GM19463 (cell line): ENCODE data around the gene ZNF12.

Source experiments
- ATAC-seq: cut with Tn5 transposase; IDR thresholded peaks from one replicate; pipeline ENCODE4 v1.9.1; 2021; ENCODE audit warnings: mild to moderate bottlenecking, moderate library complexity; ENCODE audit not compliant: unreplicated experiment

The ZNF12 gene

DNA sequence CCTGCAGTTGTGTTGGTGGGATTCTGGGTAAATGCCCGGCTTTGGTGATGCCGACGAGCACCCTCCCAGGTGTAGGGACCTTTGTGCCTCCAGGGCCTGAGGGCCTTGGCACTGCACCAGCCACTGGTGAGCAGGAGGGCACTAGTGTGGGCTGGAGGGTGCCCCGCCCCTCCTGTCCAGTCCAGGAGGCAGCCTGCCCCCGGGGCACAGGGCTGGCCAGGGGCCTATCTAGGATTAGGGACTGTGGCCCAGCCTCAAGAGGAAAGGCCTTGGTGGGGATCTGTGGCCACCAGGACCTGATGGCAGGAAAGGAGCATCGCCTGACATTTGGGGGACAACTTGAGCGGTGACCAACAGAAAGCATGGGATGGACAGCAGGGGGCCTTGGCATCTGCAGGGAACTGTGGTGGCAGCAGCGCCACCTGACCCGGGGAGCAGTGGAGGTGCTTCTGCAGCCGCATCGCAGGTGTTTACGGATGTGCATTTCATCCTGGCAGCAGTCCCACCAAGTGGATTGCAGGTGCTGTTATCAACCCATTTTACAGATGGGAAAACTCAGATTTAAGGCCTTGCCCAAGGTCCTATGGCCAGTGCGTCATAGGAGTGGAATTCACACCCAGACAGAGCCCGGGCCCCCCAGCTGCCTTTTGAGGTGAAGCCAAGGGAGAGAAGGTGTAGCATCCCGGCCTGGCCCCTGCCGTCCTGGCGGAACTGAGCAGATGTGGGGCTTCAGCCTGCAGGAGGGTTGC, 58.5 kb downstream of the ZNF12 start:
- no peak for ATAC-seq

DNA sequence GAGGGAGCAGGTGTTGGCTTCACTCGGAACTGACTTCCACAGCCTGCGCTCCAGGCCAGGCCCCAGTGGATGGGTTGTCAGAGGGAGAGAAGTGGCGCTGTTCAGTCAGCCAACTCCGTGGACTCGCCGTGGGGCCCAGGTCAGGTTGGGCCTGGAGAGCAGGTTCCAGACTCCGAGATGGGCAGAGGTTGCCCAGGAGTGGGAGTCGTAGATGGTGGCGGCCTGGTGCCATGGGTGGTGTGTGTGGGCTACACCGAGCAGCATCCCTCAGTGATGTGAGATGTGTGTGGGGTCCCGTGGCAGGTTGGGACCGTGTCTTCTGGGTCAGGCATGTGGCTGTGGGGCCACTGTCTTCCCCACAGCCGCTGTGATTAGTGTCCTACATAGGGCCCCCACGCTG, 59.2 kb downstream of the ZNF12 start:
- no peak for ATAC-seq

- no peak for ATAC-seq
These were observed 59.7 kb downstream of the ZNF12 start for GRCh38 chr7:6647080-6647479.

DNA sequence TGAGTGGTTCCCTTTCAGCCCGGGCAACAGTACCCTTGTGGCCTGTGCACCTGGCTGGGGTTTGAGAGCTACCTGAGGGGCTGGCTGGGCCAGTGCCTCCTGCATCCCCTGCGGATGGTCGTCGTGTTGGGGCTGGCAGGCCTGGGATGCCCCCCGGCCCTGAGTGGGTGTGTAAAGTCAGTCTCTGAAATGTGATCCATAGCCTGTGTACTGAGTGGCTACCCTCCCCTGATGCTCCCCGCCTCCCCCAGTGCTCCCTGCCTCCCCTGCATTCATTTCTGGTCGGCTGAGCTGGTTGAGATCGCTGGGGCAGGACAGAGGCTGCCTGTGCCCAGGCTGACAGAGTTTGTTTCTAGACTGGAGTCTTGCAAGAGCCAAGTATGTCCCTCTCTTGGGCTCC, 60.3 kb downstream of the ZNF12 start:
- no peak for ATAC-seq

DNA sequence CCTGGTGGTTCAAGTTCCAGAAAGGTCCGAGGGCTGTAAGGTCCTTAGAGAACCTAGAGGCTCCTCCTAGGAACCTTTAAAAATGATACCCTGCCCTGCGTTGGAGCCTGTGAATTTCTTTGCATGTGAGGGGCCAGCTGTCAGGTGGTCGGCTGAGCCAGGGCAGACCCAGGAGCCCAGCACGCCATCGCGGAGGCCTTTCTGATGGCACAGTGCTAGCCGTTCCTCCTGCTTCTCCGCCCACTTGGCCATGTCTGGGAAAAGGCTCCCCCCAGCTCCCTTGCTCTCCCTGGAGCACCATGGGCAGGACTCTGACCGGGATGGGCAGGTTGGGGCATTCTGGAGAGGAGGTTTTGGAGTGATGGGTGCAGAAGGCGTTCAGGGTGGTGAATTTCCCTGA, 62.0 kb downstream of the ZNF12 start:
- ATAC-seq: no peak

GRCh38 chr7:6643915-6644625, 62.7 kb downstream of the ZNF12 start:
- ATAC-seq: no peak

DNA sequence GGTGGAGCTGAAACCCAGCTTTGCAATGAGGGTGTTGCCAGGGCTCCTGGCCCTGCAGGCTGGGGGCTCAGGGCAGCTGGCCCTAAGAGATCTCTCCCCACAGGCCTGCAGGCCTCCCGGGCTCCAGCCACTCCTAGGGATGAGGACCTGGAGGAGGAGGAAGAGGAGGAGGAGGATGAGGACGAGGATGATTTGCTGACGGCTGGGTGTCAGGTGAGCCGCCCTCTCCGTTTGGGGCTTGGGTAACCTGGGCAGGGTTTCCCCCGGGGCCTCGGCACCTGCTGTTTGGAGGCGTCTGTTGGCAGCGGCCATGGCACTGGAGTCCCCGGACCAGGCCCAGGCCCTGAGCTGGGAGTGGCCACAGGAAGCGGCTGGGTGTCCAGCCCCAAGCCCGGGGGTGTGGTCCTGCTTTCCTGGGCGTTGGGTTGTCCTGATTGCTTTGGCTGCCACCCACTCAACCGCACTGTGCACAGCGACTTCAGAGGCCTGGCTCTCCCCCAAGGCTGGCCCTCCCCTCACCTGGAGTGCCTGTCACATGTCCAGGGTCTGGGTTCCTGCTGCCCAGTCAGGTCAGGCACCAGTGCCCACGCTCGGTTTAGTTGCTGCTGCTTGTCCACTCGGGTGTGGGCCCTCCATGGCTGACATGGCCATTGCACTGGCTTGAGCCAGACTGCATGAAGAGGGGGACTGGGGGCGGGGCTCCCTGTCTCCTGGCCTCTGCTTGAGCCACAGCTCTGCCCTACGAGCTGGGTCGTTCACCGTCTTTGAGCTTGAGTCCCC, 63.7 kb downstream of the ZNF12 start:
- no peak for ATAC-seq

GRCh38 chr7:6642239-6642839, 64.4 kb downstream of the ZNF12 start:
- no peak for ATAC-seq

- no peak for ATAC-seq
These were observed 65.3 kb downstream of the ZNF12 start for GRCh38 chr7:6641305-6642035.

GRCh38 chr7:6640246-6640721, 66.5 kb downstream of the ZNF12 start:
- ATAC-seq: no peak

GRCh38 chr7:6639627-6640026, 67.1 kb downstream of the ZNF12 start:
- ATAC-seq: no peak

DNA sequence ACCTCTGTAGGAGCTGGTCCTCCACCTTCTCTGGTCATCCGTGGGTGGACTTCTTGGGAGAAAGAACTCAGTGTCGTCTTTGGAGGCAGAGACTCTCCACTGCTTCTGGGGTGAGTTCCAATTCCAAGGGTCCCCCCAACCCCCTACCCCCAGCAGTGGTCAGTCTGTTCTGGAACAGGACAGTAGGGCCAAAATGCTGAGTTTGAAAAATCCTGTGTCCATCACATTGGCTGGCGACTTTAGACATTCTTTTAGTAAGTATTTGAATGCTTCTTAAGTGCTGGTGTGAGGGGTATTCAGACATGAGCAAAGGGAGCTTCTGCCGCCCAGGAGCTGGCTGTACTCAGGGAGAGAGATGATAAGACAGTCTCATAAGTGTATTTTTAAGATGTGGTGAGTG, 67.7 kb downstream of the ZNF12 start:
- ATAC-seq: no peak
